ENCODE measurements around the gene HLA-DMA. TPM values are rescaled to one million over a fixed set of nuclear protein-coding genes. Genes with fewer than 3 reads are reported as not detected.

Gene HLA-DMA
- total and polyA plus RNA-seq, 9 of the 15 experiments (the other 6 are each of a cell fraction or from before 2014, with no cell fraction given): 0.13 to 0.83 (median 0.51) TPM

DNA sequence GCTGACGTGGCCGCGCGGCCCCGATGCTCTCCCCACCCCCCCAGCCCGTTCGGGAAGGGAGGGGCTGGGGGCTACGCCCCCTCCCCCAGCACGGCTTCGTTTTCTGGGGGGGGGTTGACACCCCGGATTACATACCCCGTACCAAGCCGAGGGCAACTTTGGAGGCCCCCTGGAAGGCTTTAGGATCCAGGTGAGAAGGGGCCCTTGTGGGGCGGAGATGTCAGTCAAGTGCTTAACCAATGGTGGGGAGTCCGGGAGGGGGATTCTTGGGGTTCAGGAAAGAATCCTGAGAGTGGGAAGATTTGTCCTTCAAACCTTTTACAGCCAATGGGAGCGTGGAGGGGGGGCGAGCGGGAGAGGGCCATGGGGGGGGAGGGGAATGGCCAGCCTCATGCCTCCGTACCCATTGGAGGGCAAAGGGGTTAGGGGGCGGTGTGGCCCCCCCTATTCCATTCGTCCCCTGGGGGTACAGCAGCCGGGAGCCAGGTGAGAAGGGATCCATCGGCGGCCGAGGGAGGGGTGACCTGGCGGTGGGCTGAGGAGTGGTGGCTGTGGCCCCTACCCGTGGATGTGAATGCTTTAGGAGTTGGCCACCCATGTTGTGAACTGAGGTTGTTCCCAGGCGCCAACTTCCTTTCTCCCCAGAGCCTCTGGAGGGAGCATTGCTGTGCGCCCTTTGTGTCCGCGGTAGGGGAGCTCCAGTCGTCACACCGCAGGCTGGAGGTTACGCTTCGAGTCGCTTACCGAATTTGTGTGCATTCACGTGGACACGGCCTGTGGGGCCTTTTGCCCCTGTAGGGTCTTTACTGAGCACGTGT lies 16.2 kb upstream of the HLA-DMA start (continued):
- TF ChIP-seq KLF13 (tag; IDR thresholded peaks at IDR 0.05; ENCODE audit: borderline replicate concordance, low read depth) (peak; percentile 68; the same call in 1 of the 2 replicates), SIN3A (IDR thresholded peaks at IDR 0.05; ENCODE audit: borderline replicate concordance in 2 of 2, control insufficient read depth in 1 of 2, low read depth in 2 of 2, low read length in 2 of 2) (peak in 1 of 2 experiments; percentile 67; a peak in 1 of 4 replicates), CTBP1 (IDR thresholded peaks at IDR 0.05; ENCODE audit: borderline replicate concordance) (0 out of 2 replicates have a peak, but pooled peaks have one; percentile 25), ZNF121 (CRISPR knock-in tag; conservative IDR thresholded peaks at IDR 0.05) (no peak), NFYB (IDR thresholded peaks at IDR 0.05; ENCODE audit: extremely low read depth, insufficient read length) (peak; percentile 52), KAT8 (IDR thresholded peaks at IDR 0.05; ENCODE audit: low read depth) (no peak), PPARD (CRISPR knock-in tag; IDR thresholded peaks at IDR 0.05) (no peak), E2F3 (CRISPR knock-in tag; IDR thresholded peaks at IDR 0.05) (peak; percentile 18; the same call in 1 of the 2 replicates), NFIC (IDR thresholded peaks at IDR 0.05) (peak; percentile 18; the same call in 1 of the 2 replicates)
- TF ChIP-seq, protein P1, sequence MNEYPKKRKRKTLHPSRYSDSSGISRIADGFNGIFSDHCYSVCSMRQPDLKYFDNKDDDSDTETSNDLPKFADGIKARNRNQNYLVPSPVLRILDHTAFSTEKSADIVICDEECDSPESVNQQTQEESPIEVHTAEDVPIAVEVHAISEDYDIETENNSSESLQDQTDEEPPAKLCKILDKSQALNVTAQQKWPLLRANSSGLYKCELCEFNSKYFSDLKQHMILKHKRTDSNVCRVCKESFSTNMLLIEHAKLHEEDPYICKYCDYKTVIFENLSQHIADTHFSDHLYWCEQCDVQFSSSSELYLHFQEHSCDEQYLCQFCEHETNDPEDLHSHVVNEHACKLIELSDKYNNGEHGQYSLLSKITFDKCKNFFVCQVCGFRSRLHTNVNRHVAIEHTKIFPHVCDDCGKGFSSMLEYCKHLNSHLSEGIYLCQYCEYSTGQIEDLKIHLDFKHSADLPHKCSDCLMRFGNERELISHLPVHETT (CRISPR knock-in tag; conservative IDR thresholded peaks at IDR 0.05 in 1 of 2, IDR thresholded peaks at IDR 0.05 in 1 of 2): peak in 1 of 2 experiments; percentile 63; a peak in 1 of 4 replicates
- TF ChIP-seq, protein P2, sequence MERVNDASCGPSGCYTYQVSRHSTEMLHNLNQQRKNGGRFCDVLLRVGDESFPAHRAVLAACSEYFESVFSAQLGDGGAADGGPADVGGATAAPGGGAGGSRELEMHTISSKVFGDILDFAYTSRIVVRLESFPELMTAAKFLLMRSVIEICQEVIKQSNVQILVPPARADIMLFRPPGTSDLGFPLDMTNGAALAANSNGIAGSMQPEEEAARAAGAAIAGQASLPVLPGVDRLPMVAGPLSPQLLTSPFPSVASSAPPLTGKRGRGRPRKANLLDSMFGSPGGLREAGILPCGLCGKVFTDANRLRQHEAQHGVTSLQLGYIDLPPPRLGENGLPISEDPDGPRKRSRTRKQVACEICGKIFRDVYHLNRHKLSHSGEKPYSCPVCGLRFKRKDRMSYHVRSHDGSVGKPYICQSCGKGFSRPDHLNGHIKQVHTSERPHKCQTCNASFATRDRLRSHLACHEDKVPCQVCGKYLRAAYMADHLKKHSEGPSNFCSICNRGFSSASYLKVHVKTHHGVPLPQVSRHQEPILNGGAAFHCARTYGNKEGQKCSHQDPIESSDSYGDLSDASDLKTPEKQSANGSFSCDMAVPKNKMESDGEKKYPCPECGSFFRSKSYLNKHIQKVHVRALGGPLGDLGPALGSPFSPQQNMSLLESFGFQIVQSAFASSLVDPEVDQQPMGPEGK (CRISPR knock-in tag; IDR thresholded peaks at IDR 0.05; ENCODE audit: borderline replicate concordance): peak; percentile 78; the same call in 1 of the 2 replicates
- TF ChIP-seq, protein P3, sequence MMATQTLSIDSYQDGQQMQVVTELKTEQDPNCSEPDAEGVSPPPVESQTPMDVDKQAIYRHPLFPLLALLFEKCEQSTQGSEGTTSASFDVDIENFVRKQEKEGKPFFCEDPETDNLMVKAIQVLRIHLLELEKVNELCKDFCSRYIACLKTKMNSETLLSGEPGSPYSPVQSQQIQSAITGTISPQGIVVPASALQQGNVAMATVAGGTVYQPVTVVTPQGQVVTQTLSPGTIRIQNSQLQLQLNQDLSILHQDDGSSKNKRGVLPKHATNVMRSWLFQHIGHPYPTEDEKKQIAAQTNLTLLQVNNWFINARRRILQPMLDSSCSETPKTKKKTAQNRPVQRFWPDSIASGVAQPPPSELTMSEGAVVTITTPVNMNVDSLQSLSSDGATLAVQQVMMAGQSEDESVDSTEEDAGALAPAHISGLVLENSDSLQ (IDR thresholded peaks at IDR 0.05): peak; percentile 91
- TF ChIP-seq, protein P4, sequence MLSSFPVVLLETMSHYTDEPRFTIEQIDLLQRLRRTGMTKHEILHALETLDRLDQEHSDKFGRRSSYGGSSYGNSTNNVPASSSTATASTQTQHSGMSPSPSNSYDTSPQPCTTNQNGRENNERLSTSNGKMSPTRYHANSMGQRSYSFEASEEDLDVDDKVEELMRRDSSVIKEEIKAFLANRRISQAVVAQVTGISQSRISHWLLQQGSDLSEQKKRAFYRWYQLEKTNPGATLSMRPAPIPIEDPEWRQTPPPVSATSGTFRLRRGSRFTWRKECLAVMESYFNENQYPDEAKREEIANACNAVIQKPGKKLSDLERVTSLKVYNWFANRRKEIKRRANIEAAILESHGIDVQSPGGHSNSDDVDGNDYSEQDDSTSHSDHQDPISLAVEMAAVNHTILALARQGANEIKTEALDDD (IDR thresholded peaks at IDR 0.05): no peak

All from K562 (cell line).